Smooth muscle cell of the brain vasculature (primary cell): ENCODE measurements around the gene DTHD1.

ENCODE experiments used
- DNase-seq: peaks from one replicate; pipeline ENCODE4 v3.0.0-alpha.2; 2012; ENCODE audit warnings: low read depth, low spot score

The DTHD1 gene

GRCh38 chr4:36313703-36314102, 32.3 kb downstream of the DTHD1 start:
- DNase-seq: no peak

DNA sequence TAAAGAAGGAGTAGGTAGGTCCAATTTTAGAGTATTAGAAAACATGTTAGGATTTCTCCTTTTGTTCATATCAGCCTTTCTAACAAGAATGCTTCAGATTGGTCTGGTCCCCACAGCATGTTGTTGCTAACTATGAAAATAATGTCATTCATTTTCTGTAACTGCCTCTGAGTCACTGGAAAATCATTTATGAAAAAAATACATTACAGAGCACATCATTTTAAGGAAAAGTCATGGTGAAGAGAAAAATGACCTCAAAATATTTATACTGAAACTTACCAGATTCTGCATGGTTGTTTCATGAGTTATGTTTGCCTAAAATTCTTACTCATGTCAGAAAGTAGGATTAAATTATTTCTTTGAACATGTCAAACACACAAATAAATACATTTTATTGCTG, 35.2 kb downstream of the DTHD1 start:
- DNase-seq: no peak

DNA sequence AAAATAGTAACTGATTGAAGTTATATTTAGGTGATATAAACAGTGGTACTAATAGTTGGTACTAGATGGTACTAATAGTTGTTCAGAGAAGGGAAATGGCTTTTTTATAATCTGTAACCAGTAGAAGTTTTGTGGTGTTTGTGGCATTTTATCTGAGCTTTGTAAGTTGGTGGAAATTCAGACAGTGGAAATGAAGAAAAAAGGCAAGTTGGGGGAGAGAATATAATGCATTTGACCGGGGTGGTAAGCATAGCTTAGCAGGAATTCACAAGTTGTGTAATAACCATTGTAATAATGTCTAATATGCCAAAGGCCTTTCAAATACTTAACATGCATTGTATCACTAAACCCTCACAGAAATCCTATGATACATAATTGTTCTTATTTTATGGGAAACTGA, 36.3 kb downstream of the DTHD1 start:
- DNase-seq: no peak

DNA sequence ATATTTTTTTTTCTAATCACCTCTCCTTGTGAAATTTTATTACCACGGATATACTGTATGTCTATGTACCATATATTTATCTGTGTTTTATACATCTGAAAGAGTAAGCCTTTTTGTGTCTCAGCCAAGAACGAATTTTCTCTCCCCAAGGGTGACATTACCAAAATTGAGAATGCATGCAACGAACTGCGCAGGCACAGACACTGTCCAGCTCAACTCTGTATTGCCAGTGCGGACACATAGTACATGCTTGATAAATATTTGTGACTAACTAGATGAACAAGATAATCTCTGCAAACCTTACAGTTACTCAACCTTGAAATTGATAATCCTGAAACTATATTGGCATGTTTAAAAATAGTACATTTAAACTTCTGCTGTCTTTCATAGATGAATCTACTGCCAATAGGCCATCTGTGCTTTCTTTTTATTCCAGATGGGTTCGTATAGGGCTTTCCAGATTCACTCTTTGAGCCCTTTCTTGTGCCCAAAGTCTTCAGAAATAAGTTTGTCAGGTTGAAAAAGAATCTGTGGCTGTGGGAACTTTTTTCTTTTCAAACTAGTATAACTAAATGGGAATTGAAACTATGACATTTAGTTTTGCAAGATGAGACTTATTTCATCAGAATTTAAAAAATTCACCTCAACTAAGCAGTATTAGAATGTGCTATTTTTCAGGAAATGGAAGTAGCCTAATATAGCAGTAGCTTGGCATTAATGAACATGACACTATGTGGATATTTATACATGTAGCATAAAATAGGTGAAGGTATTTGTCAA, 38.9 kb downstream of the DTHD1 start:
- no peak for DNase-seq

DNA sequence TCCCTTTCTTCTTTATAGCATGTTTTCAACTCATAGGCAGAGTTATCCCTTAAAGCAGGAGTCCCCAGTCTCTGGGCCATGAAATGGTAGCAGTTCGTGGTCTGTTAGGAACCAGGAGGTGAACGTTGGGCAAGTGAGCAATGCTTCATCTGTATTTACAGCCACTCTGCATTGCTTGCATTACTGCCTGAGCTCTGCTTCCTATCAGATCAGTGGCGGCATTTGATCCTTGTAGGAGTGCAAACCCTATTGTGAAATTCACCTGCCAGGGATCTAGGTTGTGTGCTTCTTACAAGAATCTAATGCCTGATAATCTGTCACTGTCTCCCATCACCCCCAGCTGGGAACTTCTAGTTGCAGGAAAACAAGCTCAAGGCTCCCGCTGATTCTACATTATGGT, 39.8 kb downstream of the DTHD1 start:
- no peak for DNase-seq

GRCh38 chr4:36322921-36323354, 41.5 kb downstream of the DTHD1 start:
- no peak for DNase-seq

DNA sequence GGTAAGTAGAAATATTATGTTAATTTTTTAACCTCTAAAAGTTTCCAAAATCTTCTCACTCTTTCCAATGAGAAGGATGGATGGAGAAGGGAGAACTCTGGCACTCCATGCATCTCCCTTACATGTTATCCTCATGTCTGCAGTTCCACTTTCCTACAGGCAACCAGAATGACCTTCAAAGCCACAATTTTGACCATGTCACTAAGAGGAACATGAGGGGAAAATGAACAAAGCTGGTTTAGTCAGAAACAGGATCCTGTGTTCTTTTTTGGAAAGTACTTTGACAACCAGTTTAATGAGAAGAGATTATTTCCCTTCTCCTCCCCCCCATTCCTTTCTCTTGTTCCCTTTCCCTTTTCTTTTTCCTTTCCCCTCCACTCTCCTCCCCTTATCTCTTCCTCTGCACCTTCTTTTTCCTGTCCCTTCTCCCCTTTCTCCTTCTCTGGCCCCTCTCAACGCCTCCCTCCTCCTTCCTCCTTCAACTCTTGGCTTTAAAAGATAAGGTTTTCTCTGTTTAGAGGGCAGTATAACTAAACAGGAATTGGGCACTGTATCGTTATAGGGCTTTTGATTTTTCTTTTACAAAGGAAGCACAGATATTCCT, 42.5 kb downstream of the DTHD1 start:
- DNase-seq: no peak

GRCh38 chr4:36324808-36325207, 43.4 kb downstream of the DTHD1 start:
- DNase-seq: no peak

- no peak for DNase-seq
Observed at GRCh38 chr4:36325499-36325898, 44.1 kb downstream of the DTHD1 start.

GRCh38 chr4:36325926-36326325, 44.5 kb downstream of the DTHD1 start:
- no peak for DNase-seq

DNA sequence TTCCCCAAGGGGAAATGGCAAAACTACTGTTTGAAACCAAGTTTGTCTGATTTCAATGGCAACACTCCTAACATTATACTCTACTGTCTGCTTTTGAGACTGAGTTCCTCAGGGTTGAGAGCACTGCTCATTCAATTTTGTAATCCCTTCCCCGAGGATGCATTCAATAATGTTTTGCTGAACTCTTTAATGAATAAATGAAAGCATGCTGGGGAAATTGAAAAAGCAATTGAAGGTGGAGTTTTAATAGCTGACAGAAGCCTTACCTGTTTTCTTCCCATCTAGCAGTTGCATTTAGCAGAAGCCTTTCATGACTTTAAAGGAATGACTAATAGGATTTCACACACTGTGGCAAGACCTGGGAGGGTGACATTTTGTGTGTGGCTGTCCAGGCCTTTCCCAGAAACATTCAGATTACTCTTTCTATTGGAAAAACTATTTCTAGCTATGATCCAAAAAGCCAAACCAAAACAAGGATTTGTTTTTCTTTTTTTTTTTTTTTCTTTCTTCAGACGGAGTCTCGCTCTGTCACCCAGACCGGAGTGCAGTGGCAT, 45.1 kb downstream of the DTHD1 start:
- no peak for DNase-seq

- DNase-seq: no peak
Observed at GRCh38 chr4:36327400-36327799, 46.0 kb downstream of the DTHD1 start.

DNA sequence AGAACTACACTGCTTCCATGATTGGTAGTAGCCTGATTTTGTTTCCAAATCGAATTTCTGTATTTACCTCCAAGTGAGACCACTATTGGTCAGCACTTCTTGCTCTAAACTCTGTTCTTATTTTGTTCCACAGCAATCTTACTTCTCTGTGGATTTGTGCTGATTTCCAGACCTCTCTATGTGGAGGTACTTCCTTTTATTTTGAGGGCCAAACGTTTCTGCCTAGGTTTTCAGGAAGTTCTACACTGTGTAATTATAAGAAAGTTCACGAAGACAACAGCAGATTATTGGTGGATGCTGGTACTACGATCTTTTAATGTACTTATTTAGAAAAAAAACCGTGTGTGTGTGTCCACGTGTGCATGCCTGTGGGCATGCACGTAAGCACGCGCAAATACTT, 46.7 kb downstream of the DTHD1 start:
- no peak for DNase-seq

GRCh38 chr4:36329228-36329627, 47.8 kb downstream of the DTHD1 start:
- no peak for DNase-seq

GRCh38 chr4:36330796-36331195, 49.4 kb downstream of the DTHD1 start:
- DNase-seq: no peak

- no peak for DNase-seq
Observed at GRCh38 chr4:36332023-36332781, 50.8 kb downstream of the DTHD1 start.

GRCh38 chr4:36332782-36333131, 51.3 kb downstream of the DTHD1 start:
- no peak for DNase-seq

DNA sequence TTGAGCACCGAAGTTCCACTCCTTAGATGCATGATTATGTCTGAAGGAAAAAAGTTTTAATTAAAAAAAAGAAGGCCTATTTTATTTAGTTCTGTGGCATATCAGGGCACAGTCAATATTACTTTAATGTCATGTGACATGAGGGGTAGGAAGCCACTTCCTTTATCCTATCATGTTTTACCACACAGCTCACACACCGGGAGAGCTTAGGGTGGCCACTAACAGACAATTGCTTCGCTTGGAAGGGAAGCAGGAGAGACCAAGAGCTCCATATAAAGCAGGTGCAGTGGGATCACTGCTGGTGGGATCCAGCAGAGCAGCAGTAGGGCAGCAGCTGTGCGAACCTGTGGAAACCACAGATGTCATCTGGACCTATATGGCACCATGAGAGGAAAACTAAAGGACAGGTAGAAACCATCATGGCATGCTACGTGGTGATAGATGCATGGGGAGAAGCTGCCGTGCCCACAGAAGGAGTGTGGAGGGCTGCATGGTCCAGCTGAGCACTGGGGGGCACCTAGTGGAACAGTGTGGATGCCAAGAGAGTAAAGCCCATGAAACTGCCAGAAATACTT, 52.0 kb downstream of the DTHD1 start:
- no peak for DNase-seq

DNA sequence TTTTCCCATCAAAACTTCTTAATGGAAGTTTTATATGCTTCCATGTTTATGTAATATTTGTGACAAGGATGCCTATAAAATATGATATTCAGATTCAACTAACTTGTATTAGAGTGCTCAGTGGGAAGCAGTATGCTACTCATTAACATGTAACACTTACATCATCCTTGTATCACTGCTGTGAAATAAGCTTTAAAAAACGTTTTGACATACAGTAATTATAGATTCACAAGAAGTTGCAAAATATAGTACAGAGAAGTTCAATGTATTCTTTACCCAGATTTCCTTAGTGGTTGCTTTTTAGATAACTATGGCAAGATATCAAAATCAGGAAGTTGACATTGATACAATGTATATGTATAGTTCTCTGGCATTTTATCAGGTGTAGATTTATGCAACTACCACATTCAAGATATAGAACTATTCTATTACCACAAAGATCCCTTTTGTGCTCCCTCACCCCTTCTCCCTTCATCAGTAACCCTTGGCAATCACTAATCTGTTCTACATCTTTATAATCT, 56.3 kb downstream of the DTHD1 start:
- DNase-seq: no peak

DNA sequence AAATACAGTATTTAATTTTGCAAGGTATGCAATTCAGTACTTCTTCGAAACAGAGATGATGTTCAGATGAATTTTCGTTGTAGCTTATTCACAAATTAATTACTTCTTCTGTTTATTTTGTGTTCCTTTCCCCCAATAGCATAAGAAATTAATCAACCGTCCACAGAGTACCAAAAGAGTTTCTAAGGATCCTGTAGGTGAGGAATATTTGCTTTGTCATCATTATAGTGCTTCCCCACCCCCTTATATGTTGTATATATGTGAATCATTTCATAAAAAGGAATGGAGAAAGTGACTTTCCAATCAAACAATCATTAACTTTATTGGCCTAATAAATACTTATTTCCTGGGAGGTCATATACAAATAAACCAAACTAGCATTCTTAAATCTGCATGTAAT, 57.6 kb downstream of the DTHD1 start:
- no peak for DNase-seq

- DNase-seq: no peak
Observed at GRCh38 chr4:36341936-36342335, 60.5 kb downstream of the DTHD1 start.
